A673 (cell line): ENCODE results near the gene CLDN5.

Experiments used
- EZH2 ChIP-seq: fragments of 200-600 bp; sonication (generic); IDR thresholded peaks from 2 replicates; pipeline ENCODE4 v1.6.1; 2017; ENCODE audit warnings: borderline replicate concordance, low read depth, mild to moderate bottlenecking, mixed read lengths, antibody characterized with exemption, low read length; ENCODE audit not compliant: poor library complexity, severe bottlenecking
- TF ChIP-seq, protein P1 (sequence below): fragments of 300-800, 200-600 bp; sonication (generic); conservative IDR thresholded peaks from 2 replicates; pipeline ENCODE4 v1.5.1; 2017; ENCODE audit warnings: low read depth, mild to moderate bottlenecking, antibody characterized with exemption, low read length, moderate library complexity, mixed read lengths

DNA sequence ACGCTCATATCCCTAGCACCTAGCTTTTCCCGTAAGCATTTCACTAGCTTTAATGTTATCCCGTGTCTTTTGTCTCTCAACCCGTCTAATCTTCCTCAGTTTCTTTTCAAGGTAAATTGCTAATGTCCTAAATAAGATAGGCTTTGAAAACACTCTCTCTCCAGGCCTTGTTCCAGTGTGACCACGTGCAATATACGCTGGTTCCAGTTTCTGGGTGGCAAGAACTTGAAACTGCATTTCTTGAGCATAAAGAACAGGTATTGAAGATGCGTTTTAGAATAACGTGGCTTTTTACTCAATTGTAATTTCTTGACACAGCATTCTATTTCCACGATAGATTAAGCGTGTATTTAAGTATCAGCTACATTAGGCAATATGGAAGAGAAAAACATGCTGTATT lies 43.4 kb downstream of the CLDN5 start:
- TF ChIP-seq, protein P1, sequence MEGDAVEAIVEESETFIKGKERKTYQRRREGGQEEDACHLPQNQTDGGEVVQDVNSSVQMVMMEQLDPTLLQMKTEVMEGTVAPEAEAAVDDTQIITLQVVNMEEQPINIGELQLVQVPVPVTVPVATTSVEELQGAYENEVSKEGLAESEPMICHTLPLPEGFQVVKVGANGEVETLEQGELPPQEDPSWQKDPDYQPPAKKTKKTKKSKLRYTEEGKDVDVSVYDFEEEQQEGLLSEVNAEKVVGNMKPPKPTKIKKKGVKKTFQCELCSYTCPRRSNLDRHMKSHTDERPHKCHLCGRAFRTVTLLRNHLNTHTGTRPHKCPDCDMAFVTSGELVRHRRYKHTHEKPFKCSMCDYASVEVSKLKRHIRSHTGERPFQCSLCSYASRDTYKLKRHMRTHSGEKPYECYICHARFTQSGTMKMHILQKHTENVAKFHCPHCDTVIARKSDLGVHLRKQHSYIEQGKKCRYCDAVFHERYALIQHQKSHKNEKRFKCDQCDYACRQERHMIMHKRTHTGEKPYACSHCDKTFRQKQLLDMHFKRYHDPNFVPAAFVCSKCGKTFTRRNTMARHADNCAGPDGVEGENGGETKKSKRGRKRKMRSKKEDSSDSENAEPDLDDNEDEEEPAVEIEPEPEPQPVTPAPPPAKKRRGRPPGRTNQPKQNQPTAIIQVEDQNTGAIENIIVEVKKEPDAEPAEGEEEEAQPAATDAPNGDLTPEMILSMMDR: no peak
- no peak for TF ChIP-seq EZH2
